ENCODE results near the gene APOL2. TPM values are rescaled to one million over a fixed set of nuclear protein-coding genes. Genes with fewer than 3 reads are reported as not detected.
"Not testable (repeated sequence)": the region's sequence is repeated elsewhere in the genome, so short reads cannot be mapped to it uniquely, and the experiment has no call there.

The APOL2 gene
- total RNA-seq, 2 experiments from 2014 or later, result 62.4 TPM

DNA sequence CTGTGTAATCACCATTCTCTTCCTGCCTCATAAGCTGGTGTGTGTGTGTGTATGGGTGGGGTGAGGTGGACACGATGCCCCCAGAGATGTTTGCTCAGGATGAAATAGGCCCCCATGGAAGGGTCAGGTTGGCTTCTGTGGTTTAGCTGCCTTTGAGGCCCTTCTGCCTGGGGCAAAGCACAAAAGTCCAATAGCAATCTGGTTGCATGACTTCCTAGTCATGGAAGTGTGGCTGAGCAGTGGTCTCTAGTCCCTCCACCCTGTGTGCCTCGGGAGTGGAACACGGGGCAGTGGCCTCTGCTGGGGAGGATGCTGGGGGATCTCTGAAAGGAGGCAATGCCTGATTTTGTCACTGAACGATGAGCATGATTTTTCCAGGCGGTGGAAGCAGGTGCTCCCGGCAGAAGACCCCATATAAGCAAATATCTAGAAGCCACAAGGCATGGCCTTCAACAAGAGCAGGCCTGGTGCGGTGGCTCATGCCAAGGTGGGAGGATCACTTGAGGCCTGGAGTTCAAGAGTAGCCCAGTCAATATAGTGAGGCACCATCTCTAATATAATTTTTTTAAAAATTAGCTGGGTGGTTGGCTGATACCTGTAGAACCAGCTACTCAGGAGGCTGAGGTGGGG is 12.8 kb upstream of the APOL2 start:
- ATAC-seq; H3K27me3 Mint-ChIP-seq (ENCODE audit: low read depth); DNase-seq: not testable (repeated sequence)
- POLR2A ChIA-PET, result interaction anchor here (1.2 kb wide), 1 partner anchor 13 kb away, joined by 6 read pairs; the partner anchor contains the start of gene APOL2
- peaks cover 17% of the 10 kb centered on the region for H3K9me3 Mint-ChIP-seq (ENCODE audit: insufficient read depth)
- H3K4me3 Mint-ChIP-seq, result peak overlapping the region; percentile 95
- H3K27ac Mint-ChIP-seq, result peak overlapping the region; percentile 92
- CTCF ChIA-PET, result interaction anchor here (1.0 to 8.1 kb wide), 3 partner anchors 8 to 235 kb away, joined by 3 to 90 read pairs (median 13); partner anchors contain the start of gene APOL2
- peaks cover 25% of the 10 kb centered on the region for H3K36me3 Mint-ChIP-seq (ENCODE audit: low read depth)
- H3K4me1 Mint-ChIP-seq (ENCODE audit: low read depth), result peaks cover 51% of the 10 kb centered on the region

- peaks cover 36% of the 10 kb centered on the region for H3K4me1 Mint-ChIP-seq (ENCODE audit: low read depth)
- DNase-seq; ATAC-seq; POLR2A ChIA-PET; H3K27me3 Mint-ChIP-seq (ENCODE audit: low read depth); H3K27ac Mint-ChIP-seq; H3K4me3 Mint-ChIP-seq: not testable (repeated sequence)
- peaks cover 17% of the 10 kb centered on the region for H3K9me3 Mint-ChIP-seq (ENCODE audit: insufficient read depth)
- CTCF ChIA-PET, result interaction anchor here (1.7 to 8.1 kb wide), 2 partner anchors 12 to 36 kb away, joined by 5 to 90 read pairs; partner anchors contain the start of gene APOL2
- H3K36me3 Mint-ChIP-seq (ENCODE audit: low read depth), result peaks cover 11% of the 10 kb centered on the region
These were observed 11.1 kb upstream of the APOL2 start for GRCh38 chr22:36250292-36250960.

GRCh38 chr22:36249160-36249559 is 9.8 kb upstream of the APOL2 start:
- Mint-ChIP-seq H3K36me3 (ENCODE audit: low read depth) (peaks cover 4% of the 10 kb centered on the region), H3K4me3 (no peak overlapping the region), H3K4me1 (ENCODE audit: low read depth) (peaks cover 23% of the 10 kb centered on the region), H3K27me3 (ENCODE audit: low read depth) (no peaks in the 10 kb centered on the region), H3K9me3 (ENCODE audit: insufficient read depth) (peaks cover 17% of the 10 kb centered on the region), H3K27ac (no peak overlapping the region)
- ChIA-PET POLR2A (no interaction called here), CTCF (interaction anchor here (0.9 to 8.1 kb wide), 2 partner anchors 11 to 52 kb away, joined by 3 to 90 read pairs; partner anchors contain the start of gene APOL2)
- no peak for DNase-seq
- ATAC-seq, result no peak

DNA sequence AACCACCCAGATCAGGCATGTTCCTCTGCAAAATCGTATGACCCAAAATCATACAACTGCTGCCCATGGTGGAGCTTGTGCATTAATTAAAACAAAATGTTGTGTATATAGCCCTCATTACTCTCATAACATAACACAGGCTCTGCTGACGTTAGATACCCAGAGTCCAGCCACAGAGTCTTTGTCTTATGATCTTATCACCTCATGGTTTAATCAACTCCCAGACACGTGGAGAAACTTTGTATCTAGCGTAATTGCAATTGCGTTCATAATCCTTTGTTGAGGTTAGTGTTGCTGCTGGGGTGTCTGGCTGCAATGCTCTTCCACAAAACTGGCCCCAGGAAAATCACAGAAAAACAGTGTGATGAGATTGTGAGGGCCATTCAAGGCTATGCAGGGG is 8.6 kb upstream of the APOL2 start:
- Mint-ChIP-seq H3K36me3 (ENCODE audit: low read depth) (no peaks in the 10 kb centered on the region), H3K9me3 (ENCODE audit: insufficient read depth) (peaks cover 22% of the 10 kb centered on the region), H3K4me3 (no peak overlapping the region), H3K27ac (no peak overlapping the region), H3K4me1 (ENCODE audit: low read depth) (peaks cover 12% of the 10 kb centered on the region), H3K27me3 (ENCODE audit: low read depth) (no peaks in the 10 kb centered on the region)
- ATAC-seq (no peak), DNase-seq (no peak)
- CTCF ChIA-PET, result interaction anchor here (8.1 kb wide), 1 partner anchor 9 kb away, joined by 90 read pairs; the partner anchor contains the start of gene APOL2
- POLR2A ChIA-PET, result no interaction called here

GRCh38 chr22:36246718-36247117 is 7.4 kb upstream of the APOL2 start:
- H3K4me1 Mint-ChIP-seq (ENCODE audit: low read depth), result peaks cover under 1% of the 10 kb centered on the region
- H3K27me3 Mint-ChIP-seq (ENCODE audit: low read depth), result peaks cover 2% of the 10 kb centered on the region
- H3K4me3 Mint-ChIP-seq, result no peak overlapping the region
- ATAC-seq (no peak), DNase-seq (no peak)
- POLR2A ChIA-PET, result no interaction called here
- peaks cover 29% of the 10 kb centered on the region for H3K9me3 Mint-ChIP-seq (ENCODE audit: insufficient read depth)
- CTCF ChIA-PET, result no interaction called here
- no peaks in the 10 kb centered on the region for H3K36me3 Mint-ChIP-seq (ENCODE audit: low read depth)
- H3K27ac Mint-ChIP-seq, result no peak overlapping the region

DNA sequence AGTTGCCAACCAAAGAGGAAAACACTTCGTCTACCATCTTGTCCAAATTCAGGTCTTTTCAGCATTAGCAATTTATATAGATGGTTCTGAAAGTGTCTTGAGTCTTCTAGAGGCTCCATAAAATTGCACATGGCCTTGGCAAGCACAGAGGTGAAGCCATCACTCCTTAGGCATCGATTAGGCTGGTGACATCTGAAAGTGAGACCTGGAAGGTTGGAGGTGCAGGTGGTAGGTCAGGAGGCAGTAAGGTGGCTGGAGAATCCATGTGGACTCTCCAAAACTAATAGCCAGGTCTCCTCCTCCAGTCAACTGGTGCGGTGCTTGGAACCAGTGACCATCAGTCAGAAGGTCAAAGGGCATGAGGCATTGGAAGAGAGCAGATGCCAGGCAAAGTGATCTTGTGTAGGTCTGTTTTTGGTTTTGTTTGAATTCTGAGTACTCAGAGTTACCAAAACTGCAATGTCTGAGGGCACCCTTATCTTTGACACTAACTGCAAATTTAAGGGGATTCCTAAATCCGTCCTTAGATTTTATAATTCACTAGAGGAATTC is 6.6 kb upstream of the APOL2 start:
- POLR2A ChIA-PET, result no interaction called here

GRCh38 chr22:36244522-36245391 is 5.4 kb upstream of the APOL2 start:
- H3K4me3 Mint-ChIP-seq, result no peak overlapping the region
- peaks cover 2% of the 10 kb centered on the region for H3K27me3 Mint-ChIP-seq (ENCODE audit: low read depth)
- H3K36me3 Mint-ChIP-seq (ENCODE audit: low read depth), result no peaks in the 10 kb centered on the region
- DNase-seq (no peak), ATAC-seq (no peak)
- H3K27ac Mint-ChIP-seq, result no peak overlapping the region
- H3K9me3 Mint-ChIP-seq (ENCODE audit: insufficient read depth), result peaks cover 25% of the 10 kb centered on the region
- POLR2A ChIA-PET, result no interaction called here
- CTCF ChIA-PET, result interaction anchor here (0.8 to 2.2 kb wide), 3 partner anchors 8 to 50 kb away, joined by 3 to 6 read pairs (median 4); partner anchors contain the start of gene APOL1
- H3K4me1 Mint-ChIP-seq (ENCODE audit: low read depth), result peaks cover 3% of the 10 kb centered on the region

More for the DNA sequence above, 6.6 kb upstream of the APOL2 start:
- peaks cover 2% of the 10 kb centered on the region for H3K27me3 Mint-ChIP-seq (ENCODE audit: low read depth)
- H3K4me3 Mint-ChIP-seq, result no peak overlapping the region
- H3K4me1 Mint-ChIP-seq (ENCODE audit: low read depth), result no peaks in the 10 kb centered on the region
- ATAC-seq (no peak), DNase-seq (no peak)
- CTCF ChIA-PET, result no interaction called here
- no peak overlapping the region for H3K27ac Mint-ChIP-seq
- H3K36me3 Mint-ChIP-seq (ENCODE audit: low read depth), result no peaks in the 10 kb centered on the region
- peaks cover 29% of the 10 kb centered on the region for H3K9me3 Mint-ChIP-seq (ENCODE audit: insufficient read depth)

DNA sequence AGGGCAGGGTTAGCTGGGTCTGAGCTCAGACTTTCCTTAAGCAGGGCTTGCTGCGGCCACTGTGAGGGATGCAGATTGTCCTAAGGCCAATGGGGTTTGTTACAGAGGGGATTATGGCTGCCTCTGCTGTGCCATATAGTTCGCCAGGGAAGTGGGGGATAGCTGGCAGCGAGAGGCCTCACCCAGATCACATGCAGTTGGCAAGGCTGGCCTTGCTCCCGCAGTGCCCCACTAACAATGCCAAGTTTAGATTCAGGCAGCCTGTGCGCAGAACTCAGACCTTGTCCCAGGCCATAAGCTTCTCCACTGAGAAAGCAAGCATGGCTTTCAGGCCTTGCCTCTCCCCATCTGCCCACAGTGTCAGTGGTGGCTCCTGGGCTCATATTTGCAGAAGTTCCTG is 4.7 kb upstream of the APOL2 start:
- ChIA-PET CTCF (interaction anchor here (0.8 to 2.2 kb wide), 4 partner anchors 9 to 49 kb away, joined by 3 to 6 read pairs (median 4); partner anchors contain the start of gene APOL1), POLR2A (no interaction called here)
- Mint-ChIP-seq H3K36me3 (ENCODE audit: low read depth) (peaks cover 3% of the 10 kb centered on the region), H3K4me3 (no peak overlapping the region), H3K4me1 (ENCODE audit: low read depth) (peaks cover 7% of the 10 kb centered on the region), H3K27me3 (ENCODE audit: low read depth) (peaks cover 2% of the 10 kb centered on the region), H3K27ac (no peak overlapping the region), H3K9me3 (ENCODE audit: insufficient read depth) (peaks cover 19% of the 10 kb centered on the region)
- DNase-seq (no peak), ATAC-seq (no peak)

GRCh38 chr22:36239150-36239400 is 252 bp downstream of the APOL2 start:
- peaks cover 46% of the 10 kb centered on the region for H3K4me1 Mint-ChIP-seq (ENCODE audit: low read depth)
- ChIA-PET POLR2A (interaction anchor here (0.6 to 1.7 kb wide), 11 partner anchors 14 to 591 kb away, joined by 3 to 6 read pairs (median 3); partner anchors contain the start of genes APOL1, APOL3 and APOL6), CTCF (interaction anchor here (0.7 to 6.1 kb wide), 28 partner anchors 9 to 247 kb away, joined by 3 to 90 read pairs (median 8); partner anchors contain the start of genes APOL1 and APOL3)
- H3K4me3 Mint-ChIP-seq, result peak overlapping the region; percentile 89
- H3K36me3 Mint-ChIP-seq (ENCODE audit: low read depth), result peaks cover 43% of the 10 kb centered on the region
- DNase-seq (no peak), ATAC-seq (no peak)
- H3K27ac Mint-ChIP-seq, result peak overlapping the region; percentile 92
- peaks cover 2% of the 10 kb centered on the region for H3K27me3 Mint-ChIP-seq (ENCODE audit: low read depth)
- H3K9me3 Mint-ChIP-seq (ENCODE audit: insufficient read depth), result peaks cover 22% of the 10 kb centered on the region

- POLR2A ChIA-PET, result interaction anchor here (0.6 to 1.7 kb wide), 11 partner anchors 14 to 590 kb away, joined by 3 to 6 read pairs (median 3); partner anchors contain the start of genes APOL1, APOL3 and APOL6
- DNase-seq (no peak), ATAC-seq (no peak)
- H3K9me3 Mint-ChIP-seq (ENCODE audit: insufficient read depth), result peaks cover 22% of the 10 kb centered on the region
- H3K36me3 Mint-ChIP-seq (ENCODE audit: low read depth), result peaks cover 48% of the 10 kb centered on the region
- peaks cover 50% of the 10 kb centered on the region for H3K4me1 Mint-ChIP-seq (ENCODE audit: low read depth)
- H3K4me3 Mint-ChIP-seq, result peak overlapping the region; percentile 89
- peak overlapping the region; percentile 92 for H3K27ac Mint-ChIP-seq
- CTCF ChIA-PET, result interaction anchor here (0.7 to 6.1 kb wide), 35 partner anchors 9 to 248 kb away, joined by 3 to 90 read pairs (median 6); partner anchors contain the start of genes APOL1 and APOL3
- peaks cover 2% of the 10 kb centered on the region for H3K27me3 Mint-ChIP-seq (ENCODE audit: low read depth)
These were observed 766 bp downstream of the APOL2 start for GRCh38 chr22:36238373-36239149.

Data from activated CD8-positive, alpha-beta T cell treated with anti-CD3 and anti-CD28 coated beads, Interleukin-2, amount 10 ng/mL, durations not matched to agents 7 days and 5 days (primary cell).